HG02973 (cell line): Measurements from ENCODE around the gene RAPGEF1.
"Not testable (repeated sequence)": the region's sequence is repeated elsewhere in the genome, so short reads cannot be mapped to it uniquely, and the experiment has no call there.

Experiments
- ATAC-seq: cut with Tn5 transposase; IDR thresholded peaks from one replicate; pipeline ENCODE4 v1.9.1; 2021; ENCODE audit warnings: moderate library complexity; ENCODE audit not compliant: unreplicated experiment

Gene RAPGEF1

DNA sequence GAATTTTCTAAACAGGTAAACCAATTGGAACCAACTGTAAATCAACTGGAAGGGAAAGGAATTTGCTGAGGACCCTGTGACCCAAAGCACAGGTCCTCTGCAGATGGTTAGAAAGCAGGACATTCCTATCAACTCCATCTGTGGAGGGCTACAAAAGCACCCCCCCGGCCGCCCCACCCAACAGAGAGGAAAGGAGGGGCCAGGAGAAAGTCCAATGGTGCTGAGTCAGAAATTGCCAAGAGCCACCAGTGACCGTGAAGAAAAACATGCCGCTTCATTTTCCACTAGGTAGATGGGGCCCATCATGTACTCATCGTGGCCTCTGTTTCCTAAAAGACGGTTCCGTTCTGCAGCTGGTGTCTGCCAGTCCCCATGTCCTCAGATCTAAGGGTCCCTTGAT lies 66.3 kb downstream of the RAPGEF1 start:
- ATAC-seq = no peak

DNA sequence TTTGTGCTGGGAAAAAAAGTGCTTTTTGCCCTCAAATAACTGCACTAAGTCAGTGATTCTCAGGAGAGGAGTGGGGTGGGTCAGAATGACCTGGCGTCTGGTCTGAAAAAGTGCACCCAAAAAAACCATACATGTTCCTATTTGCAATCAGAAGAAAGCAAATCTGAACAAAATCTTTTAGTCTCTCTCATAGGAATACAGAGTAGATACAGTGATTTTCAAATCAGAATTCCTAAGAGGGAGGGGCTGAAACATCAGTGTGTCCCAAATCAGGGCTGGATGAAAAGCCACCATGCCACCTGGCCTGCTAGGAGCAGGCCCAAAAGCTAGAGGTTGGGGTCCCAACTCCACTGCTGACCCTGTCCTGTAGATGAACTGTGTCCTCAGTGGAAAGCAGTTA lies 66.8 kb downstream of the RAPGEF1 start:
- no peak for ATAC-seq

DNA sequence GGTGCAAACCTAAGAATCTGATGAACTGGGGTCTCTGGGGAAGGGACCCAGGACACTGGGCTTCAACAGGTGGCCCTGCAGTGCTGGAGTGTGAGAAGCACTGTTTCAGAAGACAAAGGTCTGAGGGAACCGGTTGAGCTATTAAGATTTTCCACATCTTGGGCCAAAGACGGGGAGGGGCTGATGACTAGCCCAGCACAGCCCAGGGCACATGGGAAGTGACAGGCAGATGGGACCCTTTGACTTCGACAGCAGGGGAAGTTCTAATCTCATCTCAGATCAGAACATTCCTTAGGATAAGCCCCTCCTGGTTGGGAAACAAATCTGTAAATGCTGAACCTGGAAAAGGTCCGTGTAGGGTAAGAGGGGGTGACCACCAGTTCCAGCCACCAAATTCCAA lies 67.4 kb downstream of the RAPGEF1 start:
- ATAC-seq = no peak

GRCh38 chr9:131671133-131671520 lies 68.7 kb downstream of the RAPGEF1 start:
- no peak for ATAC-seq

DNA sequence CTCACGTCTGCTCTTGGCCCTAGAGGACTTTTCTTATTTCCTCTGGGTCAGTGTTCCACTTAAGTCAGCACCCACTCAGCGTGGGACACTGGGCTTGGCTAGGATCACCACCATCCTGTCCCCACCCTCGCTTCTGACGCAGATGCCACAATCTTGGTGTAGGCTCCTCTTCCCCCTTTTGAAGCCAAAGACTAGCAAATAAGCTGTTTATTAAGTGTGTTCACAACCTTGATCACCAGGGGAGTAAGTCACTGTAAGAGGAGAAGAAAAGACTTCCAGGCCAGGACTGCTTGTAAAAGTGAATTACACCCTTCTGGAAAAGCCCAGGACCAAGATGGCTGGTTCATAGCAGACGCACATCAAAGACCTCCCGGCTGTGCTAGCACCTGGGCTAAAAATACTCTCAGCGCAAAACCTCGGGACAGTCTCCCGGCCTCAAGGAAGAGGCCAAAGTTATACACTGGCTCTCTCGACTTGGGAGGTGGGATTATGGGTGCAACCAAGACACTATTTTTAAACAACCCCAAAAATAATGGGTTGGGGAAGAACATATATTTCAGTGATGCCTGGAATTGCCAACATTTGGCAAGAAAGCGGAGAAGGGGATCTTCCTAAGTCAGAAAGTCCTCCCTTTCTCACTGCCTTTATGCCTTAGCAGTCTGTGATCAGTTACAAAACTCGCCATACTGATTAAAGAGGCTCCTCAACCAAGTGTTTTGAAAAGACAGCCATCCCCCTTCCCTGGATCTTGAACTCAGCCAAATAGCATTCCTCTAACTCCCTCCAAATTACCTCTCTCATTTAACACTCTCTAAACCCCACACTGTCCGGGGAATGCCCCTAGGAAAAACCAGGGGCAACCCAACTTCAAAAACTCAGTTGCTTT lies 69.4 kb downstream of the RAPGEF1 start:
- ATAC-seq = no peak

DNA sequence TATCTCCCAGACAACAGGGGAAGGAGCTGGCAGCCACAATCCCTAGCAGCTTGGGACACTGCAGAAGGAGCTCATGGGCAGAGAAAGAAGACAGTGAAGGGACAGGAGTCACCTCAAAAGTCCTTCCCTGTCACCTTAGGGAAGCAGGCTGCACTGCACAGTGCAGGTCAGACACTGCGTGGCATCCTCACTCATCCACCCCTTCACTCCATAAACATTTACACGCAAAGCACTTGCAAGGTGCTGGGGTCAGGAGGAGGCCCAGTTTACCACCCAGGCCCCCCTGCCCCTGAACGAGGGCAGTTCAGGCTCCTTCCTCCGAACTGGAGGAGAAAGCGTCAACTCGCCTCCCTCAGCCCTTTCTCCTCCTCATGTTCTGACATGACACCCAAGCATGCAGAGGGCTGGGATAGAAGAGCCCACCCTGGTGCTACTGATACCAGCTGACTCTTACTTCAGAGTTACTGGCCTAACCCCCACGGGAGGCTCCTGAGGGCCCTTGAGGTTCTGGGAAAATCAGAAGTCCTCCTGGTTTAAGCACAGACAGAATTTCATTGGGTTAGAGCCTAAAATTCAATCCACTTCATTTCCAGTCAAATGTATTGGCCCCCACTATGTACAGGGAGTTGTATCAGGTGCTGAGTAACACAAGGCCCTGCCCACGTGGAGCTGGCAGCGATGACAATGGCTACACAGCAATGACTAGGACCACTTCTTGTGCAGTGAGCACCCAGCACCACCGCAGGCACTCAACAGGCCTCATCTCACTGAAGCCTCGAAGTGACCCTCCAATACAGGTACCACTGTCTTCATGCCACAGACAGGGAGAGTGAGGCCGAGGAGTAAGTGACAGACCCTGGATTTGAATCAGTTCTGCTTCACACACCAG lies 70.4 kb downstream of the RAPGEF1 start:
- no peak for ATAC-seq

DNA sequence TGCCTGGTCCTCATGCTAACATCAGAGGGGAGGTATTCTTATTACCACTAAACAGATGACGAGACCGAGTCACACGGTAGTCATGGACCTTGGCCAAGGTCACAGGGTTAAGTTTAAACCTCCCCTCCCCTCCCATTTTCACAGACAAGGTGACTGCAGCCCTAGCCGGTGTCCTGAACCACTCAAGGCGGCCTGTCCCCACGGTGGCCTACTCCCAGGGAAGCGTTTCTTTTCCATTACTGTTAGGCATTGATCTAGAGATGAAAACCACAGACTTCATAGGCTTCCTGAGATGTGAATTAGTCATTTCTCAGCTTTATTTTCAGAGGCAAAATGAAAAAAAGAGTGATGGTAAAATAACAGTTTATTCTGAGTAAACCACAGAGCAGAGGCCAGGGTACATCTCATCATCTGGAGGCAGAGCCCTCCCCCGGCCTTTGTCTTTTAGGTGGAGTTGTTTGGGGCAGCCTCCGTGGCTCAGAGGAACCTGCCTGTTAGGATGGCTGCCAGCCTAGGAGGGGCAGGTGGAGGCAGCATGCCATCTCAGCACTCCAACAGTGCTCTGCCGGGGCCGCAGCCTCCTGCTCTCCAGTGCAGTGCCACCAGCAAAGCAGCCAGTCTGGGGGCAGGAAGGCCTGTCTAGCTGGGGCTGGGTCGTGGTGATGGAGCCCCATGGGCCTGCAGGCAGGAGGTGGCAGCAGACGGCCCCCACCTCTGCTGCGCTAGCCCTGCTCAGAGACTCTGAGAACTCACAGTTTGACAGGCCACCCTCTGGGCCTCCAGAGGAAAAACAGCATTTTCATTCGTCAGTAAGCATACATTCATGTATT lies 71.2 kb downstream of the RAPGEF1 start:
- no peak for ATAC-seq

DNA sequence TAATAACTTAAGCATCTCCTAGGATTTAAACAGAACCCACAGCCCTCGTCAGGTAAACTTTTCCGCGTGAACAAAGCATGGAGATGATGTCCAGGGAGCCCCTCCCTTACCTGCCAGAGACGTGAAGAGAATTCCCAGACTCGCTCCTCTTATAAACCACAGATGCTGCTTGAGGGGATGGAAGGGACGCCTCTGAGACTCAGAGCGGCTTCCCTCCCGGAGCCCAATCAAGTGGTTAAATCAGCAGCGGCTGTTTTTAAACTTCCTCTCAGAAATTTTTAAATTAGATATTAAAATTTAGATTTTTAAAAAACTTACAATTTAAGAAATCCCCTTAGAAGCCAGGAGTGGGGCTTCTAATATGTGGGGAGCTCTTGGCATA lies 71.8 kb downstream of the RAPGEF1 start:
- no peak for ATAC-seq

DNA sequence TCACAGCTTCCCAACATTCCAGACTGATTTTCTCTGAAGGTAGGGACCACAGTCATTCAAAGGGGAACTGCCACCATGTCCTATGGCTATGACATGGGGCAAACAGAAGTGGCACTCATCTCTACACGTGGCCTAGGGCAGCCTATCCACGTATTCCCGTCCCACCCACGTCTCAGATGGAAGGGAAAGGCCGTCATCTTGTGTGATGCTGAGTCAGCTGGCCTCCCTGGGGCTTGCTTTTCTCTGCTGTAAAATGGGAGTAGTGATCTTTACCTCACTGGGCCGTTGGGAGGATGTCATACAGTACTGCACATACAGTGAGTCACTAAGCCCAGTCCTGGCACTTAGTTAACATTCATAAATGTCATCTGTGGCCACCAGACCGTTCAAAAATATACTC lies 72.3 kb downstream of the RAPGEF1 start:
- ATAC-seq = no peak

DNA sequence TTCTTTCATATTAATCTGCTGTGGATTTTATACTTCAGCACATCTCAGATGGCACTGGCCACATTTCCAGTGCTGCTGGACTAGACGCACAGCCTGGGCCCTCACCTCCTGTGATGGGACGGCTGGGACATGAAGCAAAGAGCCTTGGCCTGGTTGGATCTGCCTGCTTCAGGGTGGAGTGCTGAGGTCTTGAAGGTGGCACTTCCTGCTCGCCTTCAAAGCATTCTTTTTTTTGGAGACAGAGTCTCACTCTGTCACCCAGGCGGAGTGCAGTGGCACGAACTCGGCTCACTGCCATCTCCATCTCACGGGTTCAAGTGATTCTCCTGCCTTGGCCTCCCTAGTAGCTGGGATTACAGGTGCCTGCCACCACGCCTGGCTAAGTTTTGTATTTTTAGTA lies 73.1 kb downstream of the RAPGEF1 start:
- no peak for ATAC-seq

GRCh38 chr9:131666029-131666428 lies 73.8 kb downstream of the RAPGEF1 start:
- ATAC-seq = no peak

DNA sequence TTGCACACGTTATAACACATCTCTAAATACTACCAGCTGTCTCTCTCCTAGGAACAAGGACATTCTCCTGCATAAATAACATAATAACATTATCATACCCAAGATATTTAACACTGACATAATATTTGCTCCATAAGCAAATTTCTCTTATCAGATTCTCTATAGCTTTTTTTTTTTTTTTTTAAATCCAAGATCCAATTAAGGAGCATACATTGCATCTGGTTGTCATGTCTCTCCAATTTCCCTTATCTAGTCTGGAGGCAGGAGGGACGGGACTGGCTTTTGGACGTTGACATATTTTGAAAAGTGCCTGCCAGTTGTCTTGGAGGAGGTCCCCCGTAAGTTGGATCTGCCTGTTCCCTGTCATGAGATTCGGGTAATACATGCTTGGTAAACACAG lies 76.6 kb downstream of the RAPGEF1 start:
- no peak for ATAC-seq

DNA sequence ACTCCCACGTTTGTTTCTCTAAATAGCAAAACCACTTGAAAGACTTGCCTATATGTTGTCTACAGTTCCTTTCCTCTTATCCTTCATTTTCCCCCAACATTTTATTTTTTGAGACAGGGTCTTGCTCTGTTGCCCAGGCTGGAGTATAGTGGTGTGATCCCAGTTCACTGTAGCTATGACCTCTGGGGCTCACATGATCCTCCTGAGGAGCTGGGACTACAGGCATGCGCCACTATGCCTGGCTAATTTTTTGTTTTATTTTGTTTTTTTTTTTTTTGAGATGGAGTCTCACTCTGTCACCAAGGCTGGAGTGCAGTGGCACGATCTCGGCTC lies 77.6 kb downstream of the RAPGEF1 start:
- not testable (repeated sequence) for ATAC-seq

DNA sequence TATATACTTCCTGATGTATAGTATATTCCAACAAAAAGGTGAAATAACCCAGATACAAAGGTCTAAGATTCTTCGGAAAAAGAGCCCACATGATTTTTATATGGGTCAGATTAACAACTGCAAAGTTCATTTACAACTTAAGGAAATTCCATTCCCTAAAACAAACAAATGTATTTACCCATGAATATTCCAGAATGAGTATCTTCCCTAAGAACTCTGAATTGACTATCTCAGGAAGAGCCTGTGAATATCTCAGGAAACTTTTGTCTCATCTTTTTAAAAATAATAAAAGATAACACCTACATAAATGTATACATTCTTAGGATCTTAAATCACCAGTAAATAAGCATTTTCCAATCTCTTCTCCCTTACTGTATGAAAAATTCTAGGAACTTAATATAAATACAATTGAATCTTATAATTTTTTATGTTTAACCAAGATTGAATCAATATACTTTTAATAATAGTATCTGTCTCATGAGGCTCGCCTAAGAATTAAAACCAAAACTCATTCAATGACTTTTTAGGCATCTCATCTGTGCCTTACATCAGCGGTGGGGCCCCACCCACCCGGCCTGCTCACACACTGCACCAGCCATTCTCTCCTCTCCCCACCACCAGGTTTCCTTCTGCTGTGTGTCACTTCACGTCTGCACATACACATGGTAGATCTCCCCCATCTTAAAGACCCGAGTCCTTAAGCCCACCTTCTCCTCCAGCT lies 78.1 kb downstream of the RAPGEF1 start:
- ATAC-seq = no peak

- no peak for ATAC-seq
Measured at GRCh38 chr9:131660466-131661405, 79.1 kb downstream of the RAPGEF1 start.

DNA sequence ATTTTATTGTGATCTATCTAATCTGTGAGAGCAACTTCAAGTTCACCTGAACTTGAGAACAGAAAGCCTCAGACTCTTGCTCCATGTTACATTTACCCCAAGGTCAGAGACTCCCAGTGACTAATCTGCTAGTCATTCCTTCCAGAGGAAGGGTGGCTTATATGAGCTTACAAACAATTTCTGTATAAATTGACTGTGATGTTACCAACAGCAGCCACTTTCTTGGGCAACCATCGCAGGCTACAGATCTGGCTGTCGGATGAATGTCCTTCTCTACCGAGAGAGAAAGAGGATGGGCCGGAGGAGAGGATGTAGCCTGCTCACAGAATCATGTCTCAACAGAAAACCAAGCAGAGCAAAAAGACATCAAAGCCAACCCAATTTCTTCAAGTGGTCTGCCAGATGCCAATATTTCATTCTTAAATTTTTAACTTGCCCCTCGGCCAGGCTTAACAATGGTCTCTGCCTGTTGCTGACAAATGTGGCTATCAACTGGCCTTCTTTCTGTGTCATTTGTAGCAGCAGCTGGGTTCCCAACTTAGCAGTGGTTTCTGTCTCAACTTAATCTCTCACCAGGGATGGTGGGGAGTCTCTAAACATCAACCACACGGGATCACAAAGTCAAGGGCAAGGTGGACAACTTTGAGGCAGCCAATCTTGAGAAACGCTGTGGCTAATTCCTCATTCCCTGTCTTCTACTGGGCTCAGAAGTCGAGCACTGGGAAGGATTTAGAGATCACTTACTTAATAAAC lies 81.3 kb downstream of the RAPGEF1 start:
- ATAC-seq = no peak

GRCh38 chr9:131657940-131658339 lies 81.9 kb downstream of the RAPGEF1 start:
- ATAC-seq = no peak

DNA sequence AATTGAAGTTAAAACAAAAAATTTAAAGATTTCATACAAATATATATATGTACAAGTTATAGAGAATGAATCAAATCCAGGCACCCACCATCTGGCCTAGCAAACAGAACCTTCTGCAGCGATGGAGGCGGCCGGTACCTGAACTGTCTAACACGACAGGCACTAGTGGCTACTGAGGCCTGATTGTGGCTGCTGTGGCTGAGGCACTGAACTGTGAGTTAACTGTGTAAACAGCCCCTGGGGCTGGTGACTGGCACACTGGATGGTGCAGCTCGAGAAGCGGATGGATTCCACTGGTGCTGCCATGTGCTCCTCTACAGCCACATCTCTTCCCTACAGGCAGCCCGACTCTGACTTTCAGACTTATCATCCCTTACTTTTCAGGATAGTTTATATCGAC lies 82.4 kb downstream of the RAPGEF1 start:
- ATAC-seq = no peak

DNA sequence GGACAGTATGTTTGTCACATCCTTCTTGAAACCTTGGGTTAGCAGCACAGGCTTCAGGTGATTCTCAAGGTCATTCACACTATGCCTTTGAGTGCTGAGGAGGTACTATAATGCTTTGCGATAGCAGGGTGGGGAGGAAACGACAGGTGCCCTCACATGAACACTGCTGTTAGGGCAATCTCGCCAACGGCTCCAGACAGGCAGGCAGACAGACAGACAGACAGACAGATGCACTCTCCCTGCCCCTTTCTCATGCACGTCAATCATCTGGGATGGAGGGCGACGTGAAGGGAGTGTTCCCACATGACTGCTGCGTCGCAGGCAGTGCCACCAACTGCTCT lies 82.9 kb downstream of the RAPGEF1 start:
- ATAC-seq = no peak
